Activated naive CD8-positive, alpha-beta T cell treated with anti-CD3 and anti-CD28 coated beads for 36 hours (primary cell): ENCODE measurements around the gene AATF. TPM values are rescaled to one million over a fixed set of nuclear protein-coding genes. Genes with fewer than 3 reads are reported as not detected.

Experiments used
- DNase-seq: peaks from one replicate; pipeline ENCODE4 v3.0.0; 2021
- H3K27ac Mint-ChIP-seq: one replicate; pipeline ENCODE4 v1.8.0; 2022; ENCODE audit warnings: mild to moderate bottlenecking, moderate library complexity, mixed read lengths
- H3K27me3 Mint-ChIP-seq: one replicate; pipeline ENCODE4 v1.8.0; 2022; ENCODE audit warnings: mild to moderate bottlenecking, mixed read lengths
- H3K36me3 Mint-ChIP-seq: one replicate; pipeline ENCODE4 v1.8.0; 2021; ENCODE audit warnings: mild to moderate bottlenecking, mixed read lengths
- H3K4me1 Mint-ChIP-seq: one replicate; pipeline ENCODE4 v1.8.0; 2021; ENCODE audit warnings: mixed read lengths
- H3K4me3 Mint-ChIP-seq: one replicate; pipeline ENCODE4 v1.8.0; 2022; ENCODE audit warnings: mild to moderate bottlenecking, moderate library complexity, mixed read lengths
- H3K9me3 Mint-ChIP-seq: one replicate; pipeline ENCODE4 v1.8.0; 2022; ENCODE audit warnings: mixed read lengths
- total RNA-seq, 2 experiments: library from RNA; stranded (reverse); gene quantifications; one replicate each; pipeline ENCODE4 v1.2.3, GENCODE V29; 2021

AATF gene, protein sequence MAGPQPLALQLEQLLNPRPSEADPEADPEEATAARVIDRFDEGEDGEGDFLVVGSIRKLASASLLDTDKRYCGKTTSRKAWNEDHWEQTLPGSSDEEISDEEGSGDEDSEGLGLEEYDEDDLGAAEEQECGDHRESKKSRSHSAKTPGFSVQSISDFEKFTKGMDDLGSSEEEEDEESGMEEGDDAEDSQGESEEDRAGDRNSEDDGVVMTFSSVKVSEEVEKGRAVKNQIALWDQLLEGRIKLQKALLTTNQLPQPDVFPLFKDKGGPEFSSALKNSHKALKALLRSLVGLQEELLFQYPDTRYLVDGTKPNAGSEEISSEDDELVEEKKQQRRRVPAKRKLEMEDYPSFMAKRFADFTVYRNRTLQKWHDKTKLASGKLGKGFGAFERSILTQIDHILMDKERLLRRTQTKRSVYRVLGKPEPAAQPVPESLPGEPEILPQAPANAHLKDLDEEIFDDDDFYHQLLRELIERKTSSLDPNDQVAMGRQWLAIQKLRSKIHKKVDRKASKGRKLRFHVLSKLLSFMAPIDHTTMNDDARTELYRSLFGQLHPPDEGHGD
- 100 to 1,000 TPM; 116 to 117 TPM for total RNA-seq

DNA sequence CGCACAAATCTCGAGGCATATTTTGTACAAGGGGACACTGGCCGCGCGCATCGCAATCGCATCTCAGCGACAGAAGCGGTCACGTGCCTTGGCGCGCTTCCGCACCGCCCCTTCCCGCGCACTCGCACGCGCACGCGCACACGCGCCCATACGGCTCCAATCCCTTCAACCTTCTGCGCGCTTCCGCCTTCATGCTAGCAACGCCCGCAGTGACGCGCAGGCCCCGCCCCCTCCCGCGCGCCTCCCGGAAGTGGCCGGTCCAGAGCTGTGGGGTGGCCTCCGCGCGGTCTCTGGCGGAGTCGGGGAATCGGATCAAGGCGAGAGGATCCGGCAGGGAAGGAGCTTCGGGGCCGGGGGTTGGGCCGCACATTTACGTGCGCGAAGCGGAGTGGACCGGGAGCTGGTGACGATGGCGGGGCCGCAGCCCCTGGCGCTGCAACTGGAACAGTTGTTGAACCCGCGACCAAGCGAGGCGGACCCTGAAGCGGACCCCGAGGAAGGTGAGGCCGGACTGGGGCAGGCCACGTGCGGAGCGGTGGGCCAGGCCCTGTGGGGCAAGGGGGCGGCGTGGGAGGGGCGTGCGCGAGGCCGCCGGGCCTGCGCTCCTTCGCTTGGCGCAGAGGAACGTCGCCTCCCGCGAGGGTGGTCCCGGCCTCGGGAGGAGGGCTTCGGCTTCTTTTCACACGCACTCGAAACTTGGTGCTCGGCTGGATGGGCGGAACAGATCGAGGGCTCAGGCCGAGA, at the start of gene AATF:
TSS of gene AATF (plus strand) at position 238 of the 744 bp plus-strand sequence. CDS start at position 410, 172 bp downstream.
- Mint-ChIP-seq H3K4me3 (peak within 1 kb of the TSS; percentile 92), H3K27me3 (peaks cover 40% of the 10 kb centered on the region), H3K36me3 (peaks cover 39% of the 10 kb centered on the region), H3K9me3 (no peaks in the 10 kb centered on the region), H3K4me1 (peaks cover 58% of the 10 kb centered on the region), H3K27ac (peak within 1 kb of the TSS; percentile 97)
- DNase-seq: peak; percentile 98

DNA sequence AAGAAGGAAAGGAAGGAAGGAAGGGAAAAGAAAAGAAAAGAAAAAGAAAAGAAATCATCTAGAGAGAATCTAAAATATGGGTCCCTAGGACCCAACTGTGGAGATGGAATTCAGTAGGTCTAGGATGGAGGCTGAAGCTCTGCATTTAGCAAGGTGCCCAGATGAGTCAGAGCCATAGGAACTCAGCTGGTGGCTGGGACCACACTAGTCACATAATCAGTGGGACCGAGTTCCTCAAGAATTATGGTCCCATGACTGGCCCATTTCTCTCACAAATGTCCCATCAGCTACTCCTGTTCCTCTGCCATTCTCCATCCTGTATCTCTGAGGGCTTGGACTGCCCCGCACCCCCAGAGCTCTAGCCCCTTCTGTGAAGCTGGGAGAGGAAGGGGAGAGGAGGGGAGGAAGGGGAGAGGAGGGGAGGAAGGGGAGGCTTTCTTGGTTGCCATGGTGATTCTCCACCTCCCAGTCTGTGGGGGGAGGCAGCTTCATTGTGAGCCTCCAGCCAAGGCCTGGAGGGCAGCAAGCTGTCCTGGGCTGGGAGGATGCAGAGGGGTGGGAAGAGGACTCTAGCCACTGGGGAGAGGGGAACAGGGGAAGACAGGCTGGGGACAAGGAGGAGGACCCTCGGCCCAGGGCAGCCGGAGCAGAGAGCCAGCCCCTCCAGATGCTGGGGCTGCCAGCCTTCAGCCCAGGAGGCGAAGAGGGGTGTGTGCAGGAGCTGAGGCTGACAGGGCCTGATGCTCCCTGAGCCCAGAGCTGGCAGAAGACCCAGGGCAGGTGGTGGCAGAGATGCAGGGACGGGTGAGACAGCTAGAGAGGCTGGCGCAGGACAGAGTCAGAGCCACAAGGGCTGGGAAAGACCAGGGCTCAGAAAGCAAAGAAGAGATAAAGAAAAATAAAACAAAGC, 49.2 kb upstream of the AATF start:
- H3K27ac Mint-ChIP-seq: no peak overlapping the region
- H3K27me3 Mint-ChIP-seq: peaks cover 18% of the 10 kb centered on the region
- H3K4me3 Mint-ChIP-seq: no peak overlapping the region
- no peaks in the 10 kb centered on the region for H3K9me3 Mint-ChIP-seq
- DNase-seq: no peak
- no peaks in the 10 kb centered on the region for H3K36me3 Mint-ChIP-seq
- no peaks in the 10 kb centered on the region for H3K4me1 Mint-ChIP-seq

DNA sequence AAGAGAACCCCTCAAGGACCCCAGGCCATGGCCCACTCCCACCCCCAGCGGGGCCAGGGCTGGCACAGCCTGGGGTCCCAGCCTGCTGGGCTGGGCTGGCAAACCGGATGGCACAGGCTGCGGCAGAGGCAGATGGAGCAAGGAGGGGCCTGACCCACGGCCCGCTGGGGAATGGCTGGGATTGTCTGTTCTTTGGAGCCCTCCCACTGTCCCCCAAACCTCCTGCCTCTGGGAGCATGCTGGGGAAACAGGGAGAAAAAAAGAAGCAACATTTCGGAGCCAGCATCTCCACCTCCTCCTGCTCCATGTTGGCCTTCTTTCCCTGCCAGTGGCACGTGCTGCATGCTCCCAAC, 48.6 kb upstream of the AATF start:
- no peaks in the 10 kb centered on the region for H3K9me3 Mint-ChIP-seq
- H3K36me3 Mint-ChIP-seq: no peaks in the 10 kb centered on the region
- no peak overlapping the region for H3K4me3 Mint-ChIP-seq
- peaks cover 24% of the 10 kb centered on the region for H3K27me3 Mint-ChIP-seq
- no peak for DNase-seq
- H3K27ac Mint-ChIP-seq: no peak overlapping the region
- H3K4me1 Mint-ChIP-seq: no peaks in the 10 kb centered on the region

DNA sequence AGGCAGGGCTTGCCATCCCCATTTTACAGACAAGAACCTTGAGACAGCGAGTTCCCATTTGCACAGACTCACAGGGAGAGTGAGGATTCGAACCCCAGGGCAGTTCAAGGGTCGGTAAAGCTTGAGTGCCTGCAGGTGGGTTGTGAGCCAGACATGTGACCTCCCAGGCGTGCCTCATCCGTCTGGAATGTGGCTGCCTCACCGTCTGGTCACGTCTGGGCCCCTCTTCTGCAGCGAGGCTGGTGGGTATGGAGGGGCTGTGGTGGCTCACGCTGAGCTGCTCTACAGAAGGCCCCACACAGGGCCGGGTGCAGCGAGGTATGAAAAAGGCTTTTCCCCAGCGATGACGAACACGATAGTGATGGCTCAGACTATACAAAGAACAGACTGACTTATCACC, 47.2 kb upstream of the AATF start:
- H3K36me3 Mint-ChIP-seq: no peaks in the 10 kb centered on the region
- H3K4me1 Mint-ChIP-seq: no peaks in the 10 kb centered on the region
- H3K9me3 Mint-ChIP-seq: no peaks in the 10 kb centered on the region
- DNase-seq: no peak
- no peak overlapping the region for H3K27ac Mint-ChIP-seq
- no peak overlapping the region for H3K4me3 Mint-ChIP-seq
- peaks cover 31% of the 10 kb centered on the region for H3K27me3 Mint-ChIP-seq

DNA sequence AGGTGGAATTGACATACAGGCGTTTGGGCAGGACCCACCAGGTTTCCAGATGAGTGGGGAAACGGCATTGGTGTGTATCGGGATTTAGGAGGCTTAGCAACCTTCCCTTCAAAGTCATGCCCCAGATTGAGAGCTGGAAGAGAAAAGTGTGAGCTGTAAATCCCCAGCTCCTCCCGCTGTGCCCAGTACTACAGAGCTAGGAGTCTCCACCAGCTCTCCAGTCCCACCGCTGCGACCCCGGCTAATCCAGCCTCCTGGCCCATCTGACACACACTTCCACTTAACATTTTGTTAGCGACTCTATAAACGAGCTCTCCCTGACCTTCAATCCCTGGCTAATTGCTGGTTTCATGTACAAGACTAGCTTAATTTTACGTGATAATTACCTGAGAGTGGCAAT, 41.3 kb upstream of the AATF start:
- H3K27me3 Mint-ChIP-seq: peaks cover 59% of the 10 kb centered on the region

DNA sequence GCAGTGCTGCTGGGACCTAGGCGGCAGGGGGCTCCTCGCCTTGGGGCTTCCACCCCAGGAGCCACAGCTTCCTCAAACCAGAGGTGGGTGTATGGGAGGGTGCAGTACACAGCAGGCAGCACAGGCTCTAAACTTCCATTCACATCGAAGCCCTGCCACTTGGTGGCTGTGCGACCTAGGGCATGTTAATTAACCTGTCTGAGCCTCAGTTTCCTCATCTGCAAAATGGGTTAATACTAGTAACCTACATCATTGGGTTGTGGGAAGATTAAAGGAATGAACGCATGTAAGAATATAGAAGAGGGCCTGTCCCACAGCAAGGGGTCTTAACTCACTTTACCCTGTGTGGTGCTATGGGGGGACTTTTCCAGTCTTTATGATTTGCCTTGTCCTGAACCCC, 38.2 kb upstream of the AATF start:
- H3K36me3 Mint-ChIP-seq: no peaks in the 10 kb centered on the region
- H3K27ac Mint-ChIP-seq: no peak overlapping the region
- H3K4me1 Mint-ChIP-seq: no peaks in the 10 kb centered on the region
- DNase-seq: no peak
- peaks cover 50% of the 10 kb centered on the region for H3K27me3 Mint-ChIP-seq
- H3K9me3 Mint-ChIP-seq: no peaks in the 10 kb centered on the region
- no peak overlapping the region for H3K4me3 Mint-ChIP-seq

More for the DNA sequence above, 41.3 kb upstream of the AATF start:
- Mint-ChIP-seq H3K27ac (no peak overlapping the region), H3K4me3 (no peak overlapping the region), H3K36me3 (no peaks in the 10 kb centered on the region), H3K9me3 (no peaks in the 10 kb centered on the region), H3K4me1 (no peaks in the 10 kb centered on the region)
- no peak for DNase-seq

DNA sequence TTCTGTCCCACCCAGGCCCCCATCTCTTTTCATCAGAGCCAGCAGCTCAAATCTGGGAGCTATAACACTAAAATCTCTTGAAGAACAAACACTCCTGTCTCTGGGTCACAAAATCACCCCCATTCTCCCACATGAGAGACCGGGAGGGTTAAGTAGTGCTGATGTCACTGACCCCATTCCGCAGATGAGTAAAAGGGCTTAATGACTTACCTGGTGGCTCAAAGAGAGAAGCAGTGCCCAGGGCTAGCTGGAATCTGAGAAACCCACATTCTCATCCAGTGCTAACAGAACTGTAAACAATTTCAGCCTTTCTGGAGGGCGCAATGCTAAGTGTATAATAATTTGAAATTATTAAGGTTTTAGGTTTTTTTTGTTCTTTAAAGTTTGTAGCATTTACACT, 37.8 kb upstream of the AATF start:
- H3K9me3 Mint-ChIP-seq: no peaks in the 10 kb centered on the region
- H3K36me3 Mint-ChIP-seq: no peaks in the 10 kb centered on the region
- no peak overlapping the region for H3K27ac Mint-ChIP-seq
- no peak overlapping the region for H3K4me3 Mint-ChIP-seq
- DNase-seq: no peak
- peaks cover 51% of the 10 kb centered on the region for H3K27me3 Mint-ChIP-seq
- no peaks in the 10 kb centered on the region for H3K4me1 Mint-ChIP-seq

DNA sequence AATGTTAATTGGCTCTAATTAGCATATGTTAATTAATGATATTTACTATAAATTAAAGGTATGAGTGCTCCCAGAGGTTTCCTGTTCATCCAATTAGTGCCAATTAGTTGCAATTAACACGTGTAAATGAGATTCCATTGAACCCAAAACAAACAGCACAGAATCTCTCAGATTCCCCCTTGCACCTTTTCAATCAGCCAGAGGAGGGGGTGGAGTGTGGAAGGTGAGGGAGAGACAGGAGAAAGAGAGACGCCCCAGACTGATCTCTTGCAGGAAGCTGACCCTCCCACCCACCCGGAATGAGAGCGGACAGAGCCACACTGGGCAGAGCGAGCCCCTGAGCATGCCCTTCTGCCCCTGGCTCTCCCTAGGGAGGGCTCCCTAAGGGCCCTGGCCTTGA, 35.6 kb upstream of the AATF start:
- Mint-ChIP-seq H3K27ac (no peak overlapping the region), H3K4me1 (peaks cover 2% of the 10 kb centered on the region), H3K9me3 (no peaks in the 10 kb centered on the region), H3K4me3 (no peak overlapping the region), H3K36me3 (no peaks in the 10 kb centered on the region), H3K27me3 (peaks cover 42% of the 10 kb centered on the region)
- no peak for DNase-seq

DNA sequence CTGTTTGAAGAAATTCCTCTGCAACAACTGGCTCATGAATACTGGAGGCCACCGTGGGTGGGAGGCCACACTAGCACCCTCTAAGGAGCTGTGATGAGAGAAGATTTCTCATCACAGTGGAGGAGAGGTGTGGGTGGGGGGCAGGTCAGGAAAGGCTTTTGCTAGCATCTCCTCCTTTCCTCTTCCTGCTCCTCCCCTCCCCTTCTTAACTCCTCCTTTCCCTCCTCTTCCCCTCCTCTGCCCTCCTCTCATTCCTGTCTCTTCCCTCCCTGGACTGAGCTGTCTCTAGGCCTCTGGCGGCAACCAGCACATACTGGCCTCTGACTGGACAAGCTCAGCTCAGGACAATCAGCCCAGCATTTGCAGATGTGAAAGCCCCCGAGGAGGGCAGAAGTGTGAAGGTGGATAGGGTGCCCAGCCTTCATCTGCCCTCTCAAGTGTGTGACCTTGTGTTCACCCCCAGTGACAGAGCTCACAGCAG, 30.5 kb upstream of the AATF start:
- Mint-ChIP-seq H3K9me3 (no peaks in the 10 kb centered on the region), H3K27ac (no peak overlapping the region), H3K27me3 (peaks cover 54% of the 10 kb centered on the region), H3K4me3 (no peak overlapping the region), H3K4me1 (peaks cover 21% of the 10 kb centered on the region), H3K36me3 (no peaks in the 10 kb centered on the region)
- no peak for DNase-seq

DNA sequence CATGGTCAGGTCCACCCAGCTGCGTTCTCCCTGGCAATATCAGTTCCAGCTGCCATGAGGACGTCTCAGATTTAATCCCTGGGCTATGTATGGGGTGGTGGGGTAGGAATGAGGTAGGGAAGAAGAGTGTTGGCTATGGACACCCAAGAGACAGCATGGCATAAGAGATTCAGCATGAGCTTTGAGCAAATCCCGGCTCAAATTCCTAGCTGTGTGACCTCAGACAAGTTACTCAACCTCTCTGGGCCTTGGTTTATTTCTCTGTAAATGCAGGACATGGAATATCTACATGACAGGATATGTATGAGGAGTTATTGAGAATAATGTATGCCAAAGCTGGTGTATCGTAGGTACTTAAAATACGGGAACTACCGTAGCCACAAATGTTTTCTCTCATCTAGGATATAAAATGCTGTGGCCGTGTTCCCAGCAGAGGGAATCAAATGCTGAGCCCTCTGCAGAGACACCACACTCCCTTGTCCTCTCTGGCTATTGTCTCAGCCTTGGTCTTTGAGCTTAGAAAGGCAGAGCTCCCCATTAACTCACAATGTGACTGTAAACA, 29.3 kb upstream of the AATF start:
- no peak overlapping the region for H3K27ac Mint-ChIP-seq
- no peak for DNase-seq
- peaks cover 52% of the 10 kb centered on the region for H3K27me3 Mint-ChIP-seq
- H3K4me1 Mint-ChIP-seq: peaks cover 21% of the 10 kb centered on the region
- no peaks in the 10 kb centered on the region for H3K9me3 Mint-ChIP-seq
- no peak overlapping the region for H3K4me3 Mint-ChIP-seq
- H3K36me3 Mint-ChIP-seq: no peaks in the 10 kb centered on the region

DNA sequence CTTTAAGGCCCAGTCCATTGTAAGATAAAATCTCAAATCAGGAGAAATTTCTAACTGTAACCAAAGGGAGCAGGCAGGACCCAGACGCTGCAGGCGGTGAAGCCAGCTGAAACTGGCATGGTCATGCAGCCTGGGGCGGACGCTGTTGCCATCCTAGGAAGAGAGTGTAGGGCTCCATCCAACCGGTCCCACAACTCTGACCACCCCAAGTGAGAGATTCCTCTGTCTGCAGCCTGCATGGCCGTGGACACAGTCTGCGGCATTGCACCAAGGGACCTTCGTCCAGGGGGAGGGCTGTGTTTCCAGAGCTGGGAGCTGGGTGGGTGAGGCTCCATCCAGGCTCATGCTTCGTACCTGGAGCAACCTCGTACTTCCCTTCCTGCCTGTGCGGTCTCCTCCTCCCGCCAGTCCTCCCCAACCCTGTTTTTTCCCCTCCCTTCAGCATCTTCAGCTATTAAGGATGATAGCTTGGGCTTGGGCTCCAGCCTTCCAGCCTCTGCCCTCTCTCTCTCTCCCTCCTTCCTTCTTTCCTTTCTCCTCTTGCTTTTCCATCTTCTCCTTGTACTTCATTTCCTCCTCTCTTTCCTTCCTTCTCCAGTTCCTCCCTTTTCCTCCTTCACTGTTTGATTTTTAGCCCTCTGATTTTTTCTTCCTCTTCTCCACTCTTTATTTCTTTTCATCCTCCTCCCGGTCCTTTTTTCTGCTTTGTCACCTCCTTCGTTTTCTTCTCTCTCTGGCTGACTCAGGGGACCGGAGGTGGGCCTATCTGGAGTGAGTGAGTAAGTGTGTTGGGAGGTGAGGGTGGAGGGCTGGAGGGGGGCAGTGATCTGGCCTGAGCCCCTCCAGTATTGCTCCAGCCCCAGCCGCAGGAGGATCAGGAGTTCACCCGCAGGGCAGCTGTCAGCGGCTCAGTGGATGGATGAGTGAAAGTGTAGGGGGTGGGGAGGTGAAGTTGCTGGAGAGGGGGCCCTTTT, 28.4 kb upstream of the AATF start:
- peak; percentile 25 for DNase-seq
- Mint-ChIP-seq H3K4me1 (peaks cover 21% of the 10 kb centered on the region), H3K27me3 (peaks cover 55% of the 10 kb centered on the region), H3K9me3 (no peaks in the 10 kb centered on the region), H3K27ac (peak overlapping the region; percentile 75), H3K4me3 (peak overlapping the region; percentile 26), H3K36me3 (no peaks in the 10 kb centered on the region)

DNA sequence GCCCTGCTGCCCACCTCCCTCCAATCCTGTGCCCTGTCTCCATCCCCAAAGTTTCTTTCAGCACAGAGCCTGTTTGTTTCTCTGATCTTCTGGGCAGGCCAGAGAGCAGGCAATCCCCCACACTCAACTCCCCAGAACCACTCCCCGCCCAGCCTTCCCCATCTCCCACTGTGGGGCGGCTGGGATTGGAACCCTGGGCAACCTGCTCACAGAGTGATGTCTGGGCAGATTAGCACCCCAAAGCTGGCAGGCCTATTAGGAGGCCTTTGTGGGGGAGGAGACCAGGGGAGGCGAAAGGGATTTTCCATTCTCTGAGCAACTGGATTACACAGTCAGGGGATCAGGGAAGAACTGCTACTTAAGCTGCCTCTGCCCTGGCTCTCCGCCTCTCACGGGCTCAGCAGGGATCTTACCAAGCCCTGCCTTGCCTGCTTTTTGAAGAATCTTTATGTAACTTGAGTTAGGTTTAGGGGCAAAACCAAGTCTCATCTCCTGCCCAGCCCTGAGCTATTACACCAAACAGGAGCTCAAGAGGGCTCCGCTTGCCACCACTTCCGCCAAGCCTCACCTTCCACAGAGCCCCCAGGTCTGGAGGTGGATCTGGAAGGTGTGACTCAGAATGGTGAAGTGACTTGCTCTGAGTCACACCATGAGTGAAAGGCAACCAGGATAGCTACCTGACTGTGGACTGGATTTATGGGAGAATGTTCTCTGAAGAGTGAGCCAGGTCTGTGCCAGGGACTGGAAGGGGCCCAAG, 27.5 kb upstream of the AATF start:
- no peaks in the 10 kb centered on the region for H3K36me3 Mint-ChIP-seq
- peak overlapping the region; percentile 89 for H3K27ac Mint-ChIP-seq
- H3K27me3 Mint-ChIP-seq: peaks cover 56% of the 10 kb centered on the region
- H3K9me3 Mint-ChIP-seq: no peaks in the 10 kb centered on the region
- H3K4me3 Mint-ChIP-seq: no peak overlapping the region
- H3K4me1 Mint-ChIP-seq: peaks cover 21% of the 10 kb centered on the region
- peak; percentile 76 for DNase-seq

DNA sequence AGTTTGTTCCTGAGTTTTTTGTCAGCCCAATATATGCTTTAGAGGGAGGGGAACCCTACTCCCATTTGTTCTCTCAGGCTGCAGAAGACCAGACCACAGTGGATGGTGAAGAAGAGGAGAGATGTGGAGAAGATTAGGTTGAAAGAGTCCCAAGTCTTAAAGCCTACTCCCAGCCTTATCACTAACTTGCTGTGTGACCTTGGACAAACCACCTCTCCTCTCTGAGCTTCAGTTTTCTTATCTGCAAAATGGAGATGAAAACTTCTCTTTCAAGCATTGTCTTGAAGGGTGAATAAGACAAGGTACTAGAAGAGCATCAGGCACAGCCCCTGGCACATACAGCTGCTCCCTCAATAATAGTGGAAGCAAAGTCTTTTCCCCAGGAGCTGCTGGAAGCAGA, 26.6 kb upstream of the AATF start:
- Mint-ChIP-seq H3K27ac (no peak overlapping the region), H3K4me3 (no peak overlapping the region)

More for the DNA sequence above, 26.6 kb upstream of the AATF start:
- peaks cover 21% of the 10 kb centered on the region for H3K4me1 Mint-ChIP-seq
- DNase-seq: no peak
- H3K36me3 Mint-ChIP-seq: no peaks in the 10 kb centered on the region
- H3K27me3 Mint-ChIP-seq: peaks cover 60% of the 10 kb centered on the region
- no peaks in the 10 kb centered on the region for H3K9me3 Mint-ChIP-seq
